Prostate gland (tissue), 2 donors: Measurements from ENCODE around the gene NOXA1. TPM values are rescaled to one million over a fixed set of nuclear protein-coding genes. Genes with fewer than 3 reads are reported as not detected.

Source experiments
- DNase-seq: peaks from one replicate; pipeline ENCODE4 v3.0.0-alpha.2; 2019; ENCODE audit warnings: low spot score
- H3K27ac ChIP-seq, 2 donors: fragments of 200-600 bp; sonication (generic); 2 replicates each; pipeline ENCODE4 v1.5.1; 2017 to 2019
- H3K27me3 ChIP-seq: fragments of 200-600 bp; sonication (generic); replicated peaks from 2 replicates; pipeline ENCODE4 v1.5.1; 2019; ENCODE audit not compliant: insufficient read depth
- H3K36me3 ChIP-seq, 2 donors: fragments of 200-600 bp; sonication (generic); 1 replicate in 1 of 2; 2 replicates in 1 of 2; pipeline versions ENCODE4 v1.5.1 to v1.8.1; 2017 to 2019
- H3K4me1 ChIP-seq: fragments of 200-600 bp; sonication (generic); replicated peaks from 2 replicates; pipeline ENCODE4 v1.5.1; 2019
- H3K4me3 ChIP-seq, 2 donors: fragments of 200-600 bp; sonication (generic); 2 replicates each; pipeline ENCODE4 v1.5.1; 2017 to 2019
- H3K9me3 ChIP-seq: fragments of 200-600 bp; sonication (generic); 2 replicates; pipeline ENCODE4 v1.5.1; 2017
- CTCF ChIP-seq, 4 experiments: fragments of 200-600 bp in 2 of 4; fragments of 450-650 bp in 2 of 4; sonication (generic) in 2 of 4; IDR thresholded peaks; 1 replicate in 3 of 4; 2 replicates in 1 of 4; pipeline ENCODE4 v1.5.1; 2016 to 2019; ENCODE audit warnings: antibody characterized with exemption in 4 of 4, mild to moderate bottlenecking in 2 of 4, moderate library complexity in 2 of 4
- POLR2A ChIP-seq: fragments of 450-650 bp; IDR thresholded peaks from one replicate; pipeline ENCODE4 v1.6.1; 2016; ENCODE audit warnings: antibody characterized with exemption, mild to moderate bottlenecking
- POLR2AphosphoS5 ChIP-seq: sonication (generic); formaldehyde crosslinking; IDR thresholded peaks from one replicate; pipeline ENCODE4 v1.6.1; 2017; ENCODE audit warnings: antibody characterized with exemption
- WGBS: methylation state at CpG from one replicate; pipeline ENCODE4 v1.1.5; 2018; 5-methylcytosine and 5-hydroxymethylcytosine counted together
- intact Hi-C: fragments of 100-400 bp; cut with DNase I; formaldehyde crosslinking; loops from one replicate; pipeline ENCODE4 v1.14.2; 2022
- total RNA-seq, 2 donors: library from RNA; depleted of rRNA; stranded (reverse); fragments of >200 nt; gene quantifications; one replicate each; pipeline ENCODE4 v1.1.0, GENCODE V29; 2016

Gene NOXA1
- total RNA-seq, 2 donors from 2014 or later, result 7.5 to 17.1 TPM

- no peaks in the 10 kb centered on the region for H3K27me3 ChIP-seq
- H3K4me1 ChIP-seq, result peaks cover 3% of the 10 kb centered on the region
- WGBS, result 84% methylated on average over 15 of the region's 22 CpGs
- H3K9me3 ChIP-seq, result no peaks in the 10 kb centered on the region
- intact Hi-C loops, result no loop called here
- TF ChIP-seq POLR2A (no peak), CTCF (IDR thresholded peaks at IDR 0.05) (no peak), POLR2AphosphoS5 (no peak)
- H3K36me3 ChIP-seq, result no peaks in the 10 kb centered on the region
- no peak overlapping the region for H3K4me3 ChIP-seq
- DNase-seq, result no peak
- no peak overlapping the region for H3K27ac ChIP-seq
These were observed 15.5 kb downstream of the NOXA1 start for GRCh38 chr9:137438591-137439157.

GRCh38 chr9:137439158-137439714 is 16.0 kb downstream of the NOXA1 start:
- H3K27ac ChIP-seq, result no peak overlapping the region
- H3K4me3 ChIP-seq, result no peak overlapping the region
- DNase-seq, result no peak
- intact Hi-C loops, result no loop called here
- TF ChIP-seq CTCF (IDR thresholded peaks at IDR 0.05), result no peak
- no peak for TF ChIP-seq POLR2A
- TF ChIP-seq POLR2AphosphoS5, result no peak
- no peaks in the 10 kb centered on the region for H3K36me3 ChIP-seq
- no peaks in the 10 kb centered on the region for H3K27me3 ChIP-seq
- H3K9me3 ChIP-seq, result no peaks in the 10 kb centered on the region
- WGBS, result 60% methylated on average over 11 of the region's 18 CpGs
- peaks cover 3% of the 10 kb centered on the region for H3K4me1 ChIP-seq

- TF ChIP-seq CTCF (IDR thresholded peaks at IDR 0.05), result no peak
- no peak for TF ChIP-seq POLR2AphosphoS5
- no peak for TF ChIP-seq POLR2A
- Histone ChIP-seq H3K9me3 (no peaks in the 10 kb centered on the region), H3K4me1 (no peaks in the 10 kb centered on the region), H3K27me3 (no peaks in the 10 kb centered on the region), H3K27ac (no peak within 1 kb of the TSS), H3K4me3 (peak within 1 kb of the TSS; percentile 22 to 35), H3K36me3 (no peaks in the 10 kb centered on the region)
- DNase-seq, result no peak
- 0% methylated on average over 16 of the region's 62 CpGs for WGBS
- intact Hi-C loops, result no loop called here
These were observed 18.2 kb downstream of the NOXA1 start, which contains the start of gene ENTPD8 for GRCh38 chr9:137441289-137441934. Gene ENTPD8 (minus strand): TSS chr9:137441357. CDS start chr9:137438285, 3,072 bp downstream.

- DNase-seq, result no peak
- 22% methylated on average over 6 of the region's 7 CpGs for WGBS
- Histone ChIP-seq H3K27me3 (no peaks in the 10 kb centered on the region), H3K4me3 (peak overlapping the region in 1 of 2 donors; percentile 35), H3K9me3 (no peaks in the 10 kb centered on the region), H3K27ac (no peak overlapping the region), H3K36me3 (no peaks in the 10 kb centered on the region), H3K4me1 (no peaks in the 10 kb centered on the region)
- no peak for TF ChIP-seq POLR2AphosphoS5
- no peak for TF ChIP-seq POLR2A
- no peak for TF ChIP-seq CTCF (IDR thresholded peaks at IDR 0.05)
- intact Hi-C loops, result no loop called here
These were observed 18.7 kb downstream of the NOXA1 start for GRCh38 chr9:137441935-137442321.
